ENCODE measurements around the gene KDM4E.

KDM4E gene

DNA sequence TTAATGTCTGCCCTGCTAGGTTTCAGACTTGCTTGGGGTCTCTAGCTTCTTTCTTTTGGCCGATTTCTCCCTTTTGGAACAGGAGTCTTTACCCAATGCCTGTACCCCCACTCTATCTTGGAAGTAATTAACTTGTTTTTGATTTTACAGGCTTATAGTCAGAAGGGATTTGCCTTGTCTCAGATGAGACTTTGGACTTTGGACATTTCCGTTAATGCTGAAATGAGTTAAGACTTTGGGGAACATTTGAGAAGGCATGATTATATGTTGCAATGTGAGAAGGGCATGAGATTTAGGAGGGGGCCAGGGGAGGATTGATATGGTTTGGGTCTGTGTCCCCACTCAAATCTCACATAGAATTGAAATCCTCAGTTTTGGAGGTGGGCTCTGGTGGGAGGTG is 29.3 kb downstream of the KDM4E start:
- no peak for DNase-seq

DNA sequence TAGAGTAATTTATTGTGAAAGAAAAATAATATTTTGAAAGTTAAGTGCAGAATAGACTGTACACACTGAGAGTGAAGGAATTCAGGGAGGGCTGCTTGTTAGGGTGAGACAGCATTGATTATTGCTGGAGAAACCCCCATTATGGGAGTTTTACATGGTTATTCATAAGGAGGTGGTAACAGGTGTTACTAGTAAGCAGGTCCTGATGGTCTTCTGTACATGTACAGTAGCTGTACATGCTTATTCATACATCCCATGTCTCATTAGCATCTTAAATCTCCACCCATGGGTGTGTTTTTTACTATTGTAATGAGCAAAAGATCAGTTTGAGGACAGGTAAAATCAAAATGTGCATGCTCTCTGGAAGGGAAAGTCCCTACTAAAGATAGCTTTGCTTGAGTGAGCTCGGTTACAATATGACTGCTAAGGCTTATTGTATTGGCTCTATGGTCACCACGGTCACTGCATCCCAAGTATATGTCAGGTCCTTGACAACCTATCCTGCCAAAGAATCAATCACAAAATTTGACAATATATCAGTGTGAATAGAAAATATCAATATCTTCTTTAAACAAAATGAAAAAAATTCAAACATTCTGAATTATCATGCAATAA is 30.3 kb downstream of the KDM4E start:
- no peak for DNase-seq

DNA sequence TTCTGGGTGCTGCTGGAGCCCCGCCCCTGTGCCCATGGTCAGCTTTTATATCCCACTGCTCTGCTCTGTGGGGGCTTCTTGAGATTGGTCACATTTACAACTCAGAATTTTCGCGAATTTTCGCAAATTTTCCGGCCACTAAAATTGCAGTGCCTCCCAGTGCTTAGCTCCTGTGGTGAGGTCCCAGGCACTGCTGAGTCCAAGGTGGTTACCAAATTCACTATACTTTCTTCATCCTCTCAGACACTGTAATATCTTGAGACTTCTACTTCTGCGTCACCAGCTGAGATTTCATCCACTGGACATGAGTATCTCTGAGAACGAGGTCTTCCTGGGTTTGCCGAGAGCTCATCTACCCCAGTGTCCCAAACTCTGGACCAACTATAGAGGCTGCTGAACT is 32.9 kb downstream of the KDM4E start:
- DNase-seq = no peak

DNA sequence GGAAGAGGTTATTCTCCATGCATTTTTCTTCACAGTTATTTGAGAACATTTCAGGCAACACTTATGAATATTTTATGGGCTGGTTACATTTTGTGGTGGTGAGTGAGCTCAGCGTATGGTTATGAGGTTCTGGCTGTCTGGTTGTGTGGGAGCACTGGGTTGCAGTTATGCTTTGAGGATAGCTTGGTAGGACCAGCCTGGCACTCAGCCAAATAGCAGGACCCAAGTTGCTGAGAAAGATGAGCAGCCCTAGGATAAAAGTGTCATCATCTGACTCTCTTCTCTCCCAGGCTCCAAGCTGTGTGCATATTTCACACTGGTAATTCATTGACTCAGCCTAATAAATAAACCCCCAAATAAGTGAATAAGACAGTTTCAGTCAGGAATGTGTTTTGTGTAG is 33.6 kb downstream of the KDM4E start:
- no peak for DNase-seq

DNA sequence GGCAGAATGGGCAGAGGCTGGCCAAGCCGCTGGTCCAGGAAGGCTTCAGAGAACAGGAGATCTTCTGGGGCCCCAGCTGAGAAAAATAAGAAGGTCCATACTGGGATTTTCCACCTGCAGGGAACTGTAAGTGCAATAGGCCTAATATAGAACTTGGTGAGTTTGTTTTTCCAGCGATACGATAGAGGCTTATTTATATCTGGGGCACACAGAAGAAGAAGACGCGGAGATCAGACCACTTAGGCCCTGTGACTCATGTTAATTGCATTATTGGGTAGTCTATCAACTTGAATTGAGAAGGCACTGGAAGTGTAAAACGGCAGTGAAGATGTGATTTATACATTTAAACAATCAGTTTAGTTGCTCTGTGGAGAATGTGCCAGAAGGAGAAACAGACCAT is 34.0 kb downstream of the KDM4E start:
- DNase-seq = no peak

DNA sequence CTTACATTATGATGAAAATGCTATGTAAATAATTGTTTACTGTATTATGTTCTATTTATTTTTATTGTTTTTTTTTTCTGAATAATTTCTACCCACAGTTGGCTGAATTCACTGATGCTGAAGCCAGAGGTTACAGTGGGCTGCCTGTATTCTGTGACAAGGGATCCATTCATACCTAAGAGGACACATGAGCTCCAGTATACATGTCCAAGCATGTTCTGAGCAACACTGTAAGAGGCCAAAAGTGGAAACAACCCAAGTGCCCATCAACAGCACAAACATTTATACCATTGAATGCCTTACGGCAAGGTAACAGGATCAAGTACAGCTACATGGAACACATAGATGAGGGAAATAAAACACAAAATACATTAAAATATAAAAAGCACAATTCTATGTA is 40.3 kb downstream of the KDM4E start:
- DNase-seq = no peak

DNA sequence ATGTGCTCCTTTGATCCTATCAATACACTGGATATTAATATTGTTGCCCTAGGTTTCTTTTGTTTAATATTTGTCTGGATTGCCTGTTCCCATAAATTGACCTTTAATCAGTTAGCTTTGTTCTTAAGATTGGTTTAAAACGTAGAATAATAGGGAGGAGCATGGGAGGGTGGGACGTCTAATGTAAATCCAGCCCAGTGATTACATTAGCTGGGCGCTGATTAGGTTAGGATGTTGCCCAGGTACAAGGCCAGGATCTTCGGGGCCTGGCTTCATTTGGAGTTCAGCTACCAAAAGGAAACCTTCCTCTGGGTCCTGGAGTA is 41.6 kb downstream of the KDM4E start, which contains the start of gene SRSF8:
SRSF8 (plus strand) TSS at position 204 of the 323 bp plus-strand sequence. CDS start 308 bp downstream, outside the sequence.
- DNase-seq = peak; percentile 84

DNA sequence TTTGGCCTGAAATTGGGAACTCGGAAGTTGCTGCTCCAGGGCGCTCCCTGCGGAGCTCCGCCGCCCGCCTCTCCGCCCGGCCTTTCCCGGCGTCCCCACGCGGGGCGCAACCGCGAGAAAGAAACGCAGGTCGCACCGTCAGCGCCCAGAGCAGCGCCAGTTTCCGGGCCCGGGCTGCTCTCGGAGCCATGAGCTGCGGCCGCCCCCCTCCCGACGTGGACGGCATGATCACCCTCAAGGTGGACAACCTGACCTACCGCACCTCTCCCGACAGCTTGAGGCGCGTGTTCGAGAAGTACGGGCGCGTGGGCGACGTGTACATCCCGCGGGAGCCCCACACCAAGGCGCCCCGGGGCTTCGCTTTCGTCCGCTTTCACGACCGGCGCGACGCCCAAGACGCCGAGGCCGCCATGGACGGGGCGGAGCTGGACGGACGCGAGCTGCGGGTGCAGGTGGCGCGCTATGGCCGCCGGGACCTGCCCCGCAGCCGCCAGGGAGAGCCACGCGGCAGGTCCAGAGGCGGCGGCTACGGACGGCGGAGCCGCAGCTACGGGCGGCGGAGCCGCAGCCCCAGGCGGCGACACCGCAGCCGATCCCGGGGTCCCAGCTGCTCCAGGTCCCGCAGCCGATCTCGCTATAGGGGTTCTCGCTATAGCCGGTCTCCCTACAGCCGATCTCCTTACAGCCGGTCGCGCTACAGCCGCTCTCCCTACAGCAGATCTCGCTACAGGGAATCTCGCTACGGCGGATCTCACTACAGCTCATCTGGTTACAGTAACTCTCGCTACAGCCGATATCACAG is 42.2 kb downstream of the KDM4E start:
- peak; percentile 84 for DNase-seq

DNA sequence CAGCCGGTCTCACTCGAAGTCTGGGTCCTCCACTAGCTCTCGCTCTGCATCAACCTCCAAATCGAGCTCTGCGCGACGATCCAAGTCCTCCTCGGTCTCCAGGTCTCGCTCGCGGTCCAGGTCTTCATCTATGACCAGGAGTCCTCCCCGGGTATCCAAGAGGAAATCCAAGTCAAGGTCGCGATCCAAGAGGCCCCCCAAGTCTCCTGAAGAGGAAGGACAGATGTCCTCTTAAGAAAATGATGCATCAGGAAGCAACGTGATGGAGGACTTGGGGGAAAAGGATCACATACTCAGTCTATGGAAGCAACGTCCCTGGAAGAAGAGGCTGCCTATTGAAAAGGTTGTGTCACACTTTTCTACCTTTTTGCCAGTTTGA is 42.8 kb downstream of the KDM4E start:
- no peak for DNase-seq

DNA sequence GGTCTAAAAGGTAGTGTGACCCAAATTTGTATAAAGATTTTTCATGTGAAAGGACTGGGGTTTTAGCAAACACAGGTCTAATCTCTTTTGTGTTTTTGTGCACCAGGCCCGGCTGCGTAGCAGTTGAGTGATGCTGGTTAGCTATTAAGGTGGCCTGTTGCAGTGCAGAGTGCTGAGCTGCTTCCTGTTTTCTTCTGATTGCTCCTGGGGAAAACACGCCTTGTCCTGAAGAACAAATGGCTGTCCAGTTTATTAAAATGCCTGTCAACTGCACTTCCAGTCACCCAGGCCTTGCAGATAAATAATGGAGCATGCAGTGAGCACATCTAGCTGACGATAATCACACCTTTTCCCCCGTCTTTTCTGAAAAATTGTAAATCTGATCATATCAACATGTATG is 43.5 kb downstream of the KDM4E start:
- peak; percentile 92 for DNase-seq

DNA sequence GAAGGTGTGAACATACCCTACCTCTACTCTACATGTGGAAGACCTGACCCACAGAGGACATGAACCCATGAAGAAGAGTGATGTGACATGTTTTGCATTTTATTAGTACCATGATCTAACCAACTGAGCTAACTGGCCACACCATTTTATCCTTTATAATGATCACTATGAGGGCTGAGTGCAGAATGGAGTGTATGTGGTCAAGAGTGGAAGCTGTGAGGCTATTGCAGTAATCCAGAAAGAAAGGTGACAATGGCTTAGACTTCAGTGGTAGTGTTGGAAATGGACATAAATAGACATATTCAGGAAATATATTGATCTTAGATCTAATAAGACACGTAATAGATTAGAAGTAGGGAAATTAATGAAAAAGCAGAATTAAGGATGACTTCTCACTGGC is 45.4 kb downstream of the KDM4E start:
- DNase-seq = no peak

DNA sequence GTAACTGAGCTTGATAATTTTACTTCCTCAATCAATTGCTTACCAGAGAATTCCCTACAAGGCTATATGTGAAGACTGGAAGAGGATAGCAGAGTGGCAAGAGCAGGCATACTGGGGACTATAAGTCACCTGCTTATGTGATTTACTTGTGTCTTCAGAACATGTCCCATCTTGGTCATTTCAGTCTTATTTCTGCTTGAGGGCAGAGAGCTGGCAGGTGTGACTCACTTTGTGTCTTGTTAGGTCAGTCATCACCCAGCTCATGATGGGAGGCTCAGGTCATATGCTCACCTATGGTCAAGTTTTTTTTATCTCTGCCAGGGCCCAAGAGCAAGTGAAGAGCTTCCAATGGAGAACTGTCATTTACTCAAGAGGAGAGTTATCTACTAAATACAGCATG is 47.9 kb downstream of the KDM4E start:
- no peak for DNase-seq

DNA sequence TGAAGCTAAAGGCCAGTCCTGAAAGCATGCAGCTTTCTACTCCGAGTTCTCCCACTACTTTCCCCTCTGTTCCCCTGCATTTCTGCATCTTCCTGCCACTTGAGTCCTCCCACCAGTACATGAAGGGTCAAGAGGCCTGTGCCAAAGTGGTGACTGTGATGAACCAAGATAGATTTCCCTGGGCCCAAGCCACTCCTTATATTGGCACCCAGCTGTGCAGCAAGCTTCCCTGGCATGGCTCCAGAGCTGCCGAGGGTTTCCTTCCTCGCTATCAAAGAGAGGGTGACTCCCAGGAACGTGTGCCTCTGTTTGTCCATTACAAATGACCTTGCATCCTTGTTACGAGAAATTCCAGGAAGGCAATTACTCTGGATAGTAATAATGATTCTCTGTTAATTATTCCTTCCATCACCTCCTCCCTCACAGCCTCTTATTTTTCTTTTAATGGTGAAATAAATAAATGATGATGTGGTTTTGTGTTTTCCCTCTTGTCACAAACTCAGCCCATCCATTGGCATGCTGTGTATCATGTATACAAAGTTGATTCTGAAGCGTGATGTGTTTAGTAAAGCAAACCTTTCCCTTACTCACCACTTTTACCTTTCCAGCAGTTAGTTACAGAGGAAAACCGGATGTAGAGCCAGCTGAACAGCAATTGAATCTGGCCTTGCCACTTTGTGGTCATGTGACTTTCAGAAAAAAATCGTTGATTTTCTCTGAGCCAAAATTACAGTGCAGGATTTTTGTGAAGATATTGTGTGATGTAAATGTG is 49.9 kb downstream of the KDM4E start:
- no peak for DNase-seq

DNA sequence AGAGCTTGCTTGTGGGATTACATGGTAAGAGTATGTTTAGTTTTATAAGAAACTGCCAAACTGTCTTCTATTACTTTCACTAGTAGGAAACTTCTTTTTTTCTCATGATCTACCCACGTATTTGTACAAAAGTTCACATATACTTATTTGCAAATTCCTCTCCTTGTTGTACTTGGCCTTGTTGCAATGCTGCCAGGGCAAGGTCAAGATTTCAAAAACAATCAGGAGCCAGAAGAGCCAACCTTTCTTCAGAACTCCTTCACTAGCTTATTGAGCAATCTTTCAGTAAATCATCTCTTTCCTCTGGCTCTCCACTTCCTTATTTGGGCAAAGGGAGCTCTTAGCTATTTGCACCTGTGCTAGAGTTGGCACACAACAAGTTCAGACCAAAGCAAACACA is 51.4 kb downstream of the KDM4E start:
- DNase-seq = no peak

DNA sequence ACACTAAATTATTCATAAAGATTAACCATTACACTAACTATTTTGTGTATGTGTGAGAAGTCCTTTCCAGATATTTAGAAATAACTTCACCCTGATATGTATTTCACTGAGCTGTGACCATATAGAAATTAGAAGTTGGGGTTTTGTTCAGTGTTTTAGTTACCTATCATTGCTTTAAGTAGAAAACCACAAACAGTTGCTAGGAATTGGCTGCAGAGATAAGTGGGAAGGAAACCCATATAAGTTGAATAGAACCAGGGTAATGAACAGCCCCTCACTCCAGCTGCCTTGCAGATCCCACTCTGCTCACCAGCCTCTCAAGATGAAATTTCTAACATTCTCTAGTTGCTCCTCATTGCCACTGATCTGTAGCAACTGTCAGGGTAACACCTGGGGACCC is 51.9 kb downstream of the KDM4E start:
- no peak for DNase-seq
